Ascending aorta (tissue), 2 donors: Measurements from ENCODE around the gene SERPINB6. TPM values are rescaled to one million over a fixed set of nuclear protein-coding genes. Genes with fewer than 3 reads are reported as not detected.
A peak's percentile ranks its signal among the peaks of the same experiment; 100 is the strongest.
"Not testable (repeated sequence)": the region's sequence is repeated elsewhere in the genome, so short reads cannot be mapped to it uniquely, and the experiment has no call there.

Experiments
- DNase-seq, 2 donors: peaks; one replicate each; pipeline ENCODE4 v3.0.0-alpha.2; 2019; ENCODE audit warnings: low spot score in 2 of 2
- H3K27ac ChIP-seq, 2 donors: fragments of 200-600 bp; sonication (generic); one replicate each; pipeline ENCODE4 v1.5.1; 2016 to 2017; ENCODE audit warnings: mild to moderate bottlenecking in 1 of 2
- H3K27me3 ChIP-seq: fragments of 200-600 bp; sonication (generic); one replicate; pipeline ENCODE4 v1.5.1; 2017
- H3K36me3 ChIP-seq, 2 donors: fragments of 200-600 bp; sonication (generic); one replicate each; pipeline ENCODE4 v1.5.1; 2016
- H3K4me1 ChIP-seq, 2 donors: fragments of 200-600 bp; sonication (generic); one replicate each; pipeline ENCODE4 v1.5.1; 2016 to 2017; ENCODE audit warnings: mild to moderate bottlenecking in 1 of 2
- H3K4me3 ChIP-seq, 2 donors: fragments of 200-600 bp; sonication (generic); one replicate each; pipeline ENCODE4 v1.5.1; 2016 to 2017; ENCODE audit warnings: mild to moderate bottlenecking in 1 of 2
- H3K9me3 ChIP-seq, 2 donors: fragments of 200-600 bp; sonication (generic); one replicate each; pipeline ENCODE4 v1.5.1; 2016
- CTCF ChIP-seq, 3 experiments: fragments of 200-600 bp in 2 of 3; fragments of 450-650 bp in 1 of 3; sonication (generic) in 2 of 3; IDR thresholded peaks; one replicate each; pipeline ENCODE4 v1.5.1; 2016 to 2019; ENCODE audit warnings: antibody characterized with exemption in 3 of 3, mild to moderate bottlenecking in 1 of 3, moderate library complexity in 1 of 3
- intact Hi-C: fragments of 100-400 bp; cut with DNase I; formaldehyde crosslinking; loops from one replicate; pipeline ENCODE4 v1.15.1; 2023
- total RNA-seq: library from RNA; depleted of rRNA; stranded (reverse); fragments of >200 nt; gene quantifications from one replicate; pipeline ENCODE4 v1.1.0, GENCODE V29; 2016

The SERPINB6 gene
- total RNA-seq, 1 donor from 2014 or later, result 222 TPM

DNA sequence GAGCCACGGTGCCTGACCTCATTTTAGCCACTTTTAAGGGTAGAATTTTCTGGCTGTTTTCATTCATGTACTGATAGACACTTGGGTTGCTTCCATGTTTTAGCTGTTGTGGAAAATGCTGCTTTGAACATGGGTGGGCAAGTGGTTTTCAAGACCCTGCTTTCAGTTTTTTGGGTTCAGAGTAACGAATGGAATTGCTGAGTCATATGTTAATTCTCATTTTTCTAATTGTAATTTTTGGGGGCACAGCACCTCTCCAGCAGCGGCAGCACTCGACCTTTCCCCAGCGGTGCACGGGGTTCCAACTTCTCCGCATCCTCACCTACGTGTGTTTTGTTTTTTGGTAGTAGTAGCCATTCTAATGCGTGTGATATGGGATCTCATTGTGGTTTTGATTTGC lies 33.7 kb upstream of the SERPINB6 start:
- Histone ChIP-seq H3K27me3 (no peaks in the 10 kb centered on the region), H3K9me3 (no peaks in the 10 kb centered on the region), H3K27ac (no peak overlapping the region), H3K36me3 (peaks cover 41 to 54% of the 10 kb centered on the region in 2 donors), H3K4me3 (no peak overlapping the region), H3K4me1 (peaks cover 0 to 13% of the 10 kb centered on the region in 2 donors)
- intact Hi-C loops, result no loop called here
- no peak for DNase-seq
- no peak for TF ChIP-seq CTCF (IDR thresholded peaks at IDR 0.05)

- H3K9me3 ChIP-seq, intact Hi-C loops, H3K27ac ChIP-seq, H3K27me3 ChIP-seq, DNase-seq, H3K4me3 ChIP-seq: not testable (repeated sequence)
- peaks cover 0 to 16% of the 10 kb centered on the region in 2 donors for H3K4me1 ChIP-seq
- peaks cover 30 to 39% of the 10 kb centered on the region in 2 donors for H3K36me3 ChIP-seq
Measured at GRCh38 chr6:3003226-3003625, 31.9 kb upstream of the SERPINB6 start.

GRCh38 chr6:3001773-3002293 lies 30.5 kb upstream of the SERPINB6 start:
- Histone ChIP-seq H3K27ac (peak overlapping the region in 1 of 2 donors; percentile 33), H3K9me3 (no peaks in the 10 kb centered on the region), H3K27me3 (no peaks in the 10 kb centered on the region), H3K4me1 (peaks cover 0 to 16% of the 10 kb centered on the region in 2 donors), H3K4me3 (no peak overlapping the region), H3K36me3 (peaks cover 21 to 26% of the 10 kb centered on the region in 2 donors)
- TF ChIP-seq CTCF (IDR thresholded peaks at IDR 0.05), result peak; percentile 51 to 62 (median 57)
- DNase-seq, result no peak
- intact Hi-C loops, result loop anchor here (2.0 kb wide), 1 partner anchor 21 kb away; no protein-coding TSS in a partner anchor

GRCh38 chr6:3001146-3001772 lies 29.9 kb upstream of the SERPINB6 start:
- H3K27ac ChIP-seq, result peak overlapping the region in 1 of 2 donors; percentile 91
- H3K4me3 ChIP-seq, result no peak overlapping the region
- no peaks in the 10 kb centered on the region for H3K27me3 ChIP-seq
- no peak for TF ChIP-seq CTCF (IDR thresholded peaks at IDR 0.05)
- peaks cover 15 to 21% of the 10 kb centered on the region in 2 donors for H3K36me3 ChIP-seq
- peaks cover 0 to 16% of the 10 kb centered on the region in 2 donors for H3K4me1 ChIP-seq
- no peak for DNase-seq
- H3K9me3 ChIP-seq, result no peaks in the 10 kb centered on the region
- intact Hi-C loops, result loop anchor here (2.0 kb wide), 1 partner anchor 22 kb away; no protein-coding TSS in a partner anchor

GRCh38 chr6:2999618-3000557 lies 28.5 kb upstream of the SERPINB6 start, which contains the start of gene NQO2:
Gene NQO2 (plus strand): TSS chr6:2999894. CDS start chr6:3006553, 6,659 bp downstream.
- H3K27me3 ChIP-seq, result no peaks in the 10 kb centered on the region
- no peak for TF ChIP-seq CTCF (IDR thresholded peaks at IDR 0.05)
- intact Hi-C loops, result loop anchor here (1.0 to 10.0 kb wide), 6 partner anchors 23 to 1135 kb away; partner anchors contain the start of genes BPHL, ECI2 and PSMG4
- peak within 1 kb of the TSS; percentile 69 to 74 for H3K4me3 ChIP-seq
- no peaks in the 10 kb centered on the region for H3K9me3 ChIP-seq
- H3K36me3 ChIP-seq, result peaks cover 6 to 8% of the 10 kb centered on the region in 2 donors
- peaks cover 0 to 16% of the 10 kb centered on the region in 2 donors for H3K4me1 ChIP-seq
- peak within 1 kb of the TSS; percentile 85 to 91 for H3K27ac ChIP-seq
- DNase-seq, result peak; percentile 66 to 95
